NCI-H1092 (cell line): ENCODE measurements around the gene MED25.

Source experiments
- DNase-seq: peaks from one replicate; lab custom pipeline; 2025; lab: John Stamatoyannopoulos, UW

The MED25 gene

DNA sequence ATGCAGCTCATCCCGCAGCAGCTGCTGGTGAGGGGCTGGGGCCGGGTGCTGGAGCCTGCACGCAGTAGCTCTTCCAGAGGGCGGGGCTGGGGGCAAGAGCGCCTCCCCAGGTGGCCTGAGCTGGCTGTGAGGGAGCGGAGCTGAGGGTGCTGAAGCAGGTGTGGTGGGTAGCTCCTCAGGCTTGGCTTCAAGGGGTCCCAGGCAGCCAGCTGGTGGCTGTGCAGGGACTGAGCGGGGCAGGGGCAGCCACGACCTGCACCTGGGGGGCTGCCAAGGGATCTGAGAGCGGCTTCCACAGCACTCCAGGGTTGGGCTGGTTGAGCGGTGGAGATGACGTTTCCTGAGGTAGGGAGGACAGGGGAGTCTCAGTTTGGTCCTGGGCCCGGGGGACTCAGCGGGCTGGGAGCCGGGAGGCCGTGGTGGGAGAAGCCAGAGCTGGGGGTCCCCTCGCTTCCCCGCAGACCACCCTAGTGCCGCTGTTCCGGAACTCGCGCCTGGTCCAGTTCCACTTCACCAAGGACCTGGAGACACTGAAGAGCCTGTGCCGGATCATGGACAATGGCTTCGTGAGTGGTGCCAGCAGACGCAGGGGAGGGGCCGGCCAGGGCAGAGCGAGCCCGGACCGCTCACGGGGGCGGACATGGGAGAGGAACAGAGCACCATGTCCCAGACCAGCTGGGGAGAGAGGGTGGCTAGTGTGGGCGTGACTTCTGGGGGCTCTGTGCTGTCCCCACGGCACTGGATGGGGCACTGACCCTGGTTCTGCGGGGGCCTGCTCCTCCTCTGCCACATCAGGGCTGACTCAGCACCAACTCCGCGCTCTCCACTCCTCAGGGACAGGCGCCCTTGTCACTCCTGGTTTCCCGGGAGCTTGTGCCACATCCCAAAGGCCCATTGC, 40.2 kb downstream of the MED25 start:
- DNase-seq = no peak

DNA sequence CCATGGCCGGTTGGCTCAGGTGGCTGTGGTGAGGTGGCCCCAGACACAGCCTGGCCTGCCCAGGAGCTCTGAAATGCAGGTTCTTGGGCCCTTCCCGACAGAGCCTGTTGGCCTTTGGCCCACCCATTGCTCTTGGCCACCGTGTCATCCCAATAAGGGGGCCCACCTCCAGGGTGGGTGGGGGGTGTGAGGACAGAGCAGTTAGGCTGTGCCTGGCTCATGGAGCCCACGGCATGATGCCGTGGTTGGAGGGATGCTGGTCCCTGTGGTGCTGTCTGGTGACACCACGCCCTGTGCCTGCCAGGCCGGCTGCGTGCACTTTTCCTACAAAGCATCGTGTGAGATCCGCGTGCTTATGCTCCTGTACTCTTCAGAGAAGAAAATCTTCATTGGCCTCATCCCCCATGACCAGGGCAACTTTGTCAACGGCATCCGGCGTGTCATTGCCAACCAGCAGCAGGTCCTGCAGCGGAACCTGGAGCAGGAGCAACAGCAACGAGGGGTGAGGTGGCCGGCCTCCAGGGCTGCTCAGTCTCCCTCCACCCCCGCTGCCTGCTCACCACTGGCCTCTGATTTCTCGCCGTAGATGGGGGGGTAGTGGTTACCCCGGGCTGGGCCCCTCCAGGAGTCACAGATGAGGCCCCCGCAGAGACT, 41.7 kb downstream of the MED25 start:
- no peak for DNase-seq

DNA sequence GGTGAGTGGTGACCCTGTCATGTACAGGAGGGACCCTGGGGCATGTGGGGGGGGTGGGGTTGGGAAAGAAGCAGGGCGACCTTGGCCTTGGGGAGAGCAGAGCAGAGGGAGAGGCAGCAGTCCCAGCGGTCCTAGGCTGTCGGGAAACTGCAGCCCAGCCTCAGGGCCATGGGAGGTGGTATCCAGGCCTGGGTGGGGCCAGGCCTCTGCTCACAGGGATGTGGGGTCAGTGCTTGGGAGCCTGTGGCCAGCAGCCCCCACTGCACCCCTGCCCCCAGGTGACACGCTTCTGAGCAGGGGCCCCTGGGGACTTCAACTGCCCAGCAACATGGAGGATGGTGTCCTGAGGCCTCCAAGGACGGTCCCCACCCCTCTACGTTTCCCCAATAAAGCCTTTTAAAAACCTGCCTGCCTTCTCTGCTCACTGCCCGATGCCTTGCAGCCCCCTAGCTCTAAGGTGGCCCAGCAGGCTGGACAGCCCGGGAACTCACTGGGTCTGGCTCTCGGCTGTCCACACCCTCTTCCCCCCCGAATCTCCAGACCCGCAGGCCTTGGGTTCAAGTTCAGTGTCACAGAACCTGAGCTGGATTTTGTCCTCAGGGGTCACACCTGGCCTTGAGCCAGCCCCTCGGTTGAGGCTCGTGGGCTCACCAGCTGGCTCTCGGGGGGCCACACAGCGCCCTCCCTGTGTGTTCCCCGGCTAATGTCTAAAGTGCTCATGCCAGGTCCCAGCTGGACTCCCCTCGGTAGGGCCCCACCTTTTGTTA, 42.4 kb downstream of the MED25 start:
- DNase-seq = no peak

DNA sequence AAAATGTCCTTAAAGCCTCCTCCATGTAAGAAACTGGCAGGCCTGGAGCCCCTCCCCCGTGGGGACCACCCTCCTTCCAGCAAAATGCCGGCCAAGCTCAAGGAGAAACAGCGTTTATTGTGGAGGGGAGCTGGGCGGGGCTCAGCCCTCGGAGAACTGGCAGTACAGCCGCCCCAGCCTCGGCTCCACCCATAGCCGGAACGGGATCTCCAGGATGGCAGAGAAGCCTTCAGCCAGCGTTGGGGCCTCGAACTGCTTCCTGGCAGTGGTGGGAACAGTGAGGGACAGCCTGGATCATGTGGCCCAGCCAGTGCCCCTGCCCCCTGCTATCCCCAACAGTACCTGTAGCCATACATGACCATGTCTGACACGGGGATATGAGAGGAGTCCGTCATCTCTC, 43.0 kb downstream of the MED25 start:
- no peak for DNase-seq

DNA sequence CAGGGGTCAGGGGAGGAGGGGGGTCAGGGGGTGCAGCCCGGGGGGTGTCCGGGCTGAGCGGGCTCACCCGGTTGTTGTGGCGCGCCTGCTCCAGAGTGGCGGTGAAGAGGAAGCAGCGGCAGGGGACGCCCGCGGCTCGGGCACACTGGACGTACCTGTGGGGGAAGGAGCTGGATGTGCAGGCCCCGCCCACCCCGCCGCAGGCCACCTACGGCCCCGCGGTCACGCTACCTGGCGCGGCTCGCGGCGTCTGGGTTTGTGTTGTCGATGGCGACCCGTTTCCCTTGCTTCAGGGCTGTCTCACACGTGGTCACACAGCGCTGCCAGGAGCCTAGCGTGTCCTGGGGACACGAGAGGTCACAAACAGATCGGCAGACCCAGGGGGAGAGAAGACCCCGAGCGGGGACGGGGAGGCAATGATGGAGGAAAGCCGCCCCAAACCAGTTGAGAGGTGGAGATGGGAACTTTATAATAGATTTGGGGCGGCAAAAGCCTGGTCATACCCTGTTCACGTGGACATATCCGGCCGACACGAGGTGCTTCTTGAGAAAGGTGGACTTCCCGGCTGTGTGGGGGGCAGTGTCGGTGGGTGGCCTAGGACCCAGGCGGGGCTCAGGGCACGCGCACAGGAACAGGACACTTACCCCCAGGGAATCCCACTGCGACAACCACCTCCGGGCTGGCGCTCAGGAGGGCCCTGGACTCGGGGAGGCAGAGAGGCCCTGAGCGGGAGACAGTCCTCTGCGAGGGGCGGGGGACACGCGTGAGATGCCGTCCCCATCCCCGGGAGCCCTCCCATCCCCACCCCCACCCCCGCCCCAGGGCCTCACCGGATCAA, 43.7 kb downstream of the MED25 start:
- DNase-seq = no peak

DNA sequence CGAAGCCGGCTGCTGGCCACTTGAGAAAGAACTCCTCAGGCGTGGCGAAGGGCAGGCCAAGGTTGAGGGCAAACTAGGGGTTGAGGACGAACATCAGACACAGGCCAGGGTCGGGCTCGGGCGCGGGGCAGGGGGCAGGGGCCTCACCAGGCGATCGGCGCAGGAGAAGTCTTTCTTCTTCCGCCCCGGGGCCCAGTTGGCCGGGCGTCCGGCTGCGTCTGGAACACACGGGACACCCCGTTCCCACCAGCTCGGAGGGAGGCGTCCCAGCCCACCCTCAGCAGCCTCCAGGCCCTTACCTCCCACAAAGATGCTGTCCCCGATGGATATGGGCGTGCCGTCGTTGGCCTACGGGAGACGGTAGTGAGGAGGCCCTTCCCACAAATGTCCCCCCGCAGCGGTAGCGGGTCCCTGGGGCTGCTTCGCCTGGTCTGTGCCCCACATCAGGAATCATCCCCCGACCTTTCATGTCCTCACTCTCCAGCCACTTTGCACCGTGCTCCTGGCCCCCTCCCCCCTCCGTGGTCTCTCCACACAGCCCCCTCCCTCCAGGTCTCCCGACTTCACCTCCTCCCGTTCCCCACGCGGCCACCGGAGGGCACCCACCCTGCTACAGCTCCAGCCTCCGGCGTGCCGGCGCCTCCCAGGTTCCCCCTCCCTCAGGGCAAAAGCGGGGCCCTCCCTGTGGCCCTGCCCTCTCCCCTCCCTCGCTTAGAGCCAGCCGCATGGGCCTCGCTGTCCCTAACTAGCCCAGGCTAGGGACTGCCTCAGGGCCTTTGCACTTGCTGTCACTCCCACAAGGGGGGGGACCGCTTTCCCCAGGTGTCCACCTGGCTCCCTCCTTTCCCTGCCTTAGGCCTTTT, 44.5 kb downstream of the MED25 start:
- DNase-seq = no peak

DNA sequence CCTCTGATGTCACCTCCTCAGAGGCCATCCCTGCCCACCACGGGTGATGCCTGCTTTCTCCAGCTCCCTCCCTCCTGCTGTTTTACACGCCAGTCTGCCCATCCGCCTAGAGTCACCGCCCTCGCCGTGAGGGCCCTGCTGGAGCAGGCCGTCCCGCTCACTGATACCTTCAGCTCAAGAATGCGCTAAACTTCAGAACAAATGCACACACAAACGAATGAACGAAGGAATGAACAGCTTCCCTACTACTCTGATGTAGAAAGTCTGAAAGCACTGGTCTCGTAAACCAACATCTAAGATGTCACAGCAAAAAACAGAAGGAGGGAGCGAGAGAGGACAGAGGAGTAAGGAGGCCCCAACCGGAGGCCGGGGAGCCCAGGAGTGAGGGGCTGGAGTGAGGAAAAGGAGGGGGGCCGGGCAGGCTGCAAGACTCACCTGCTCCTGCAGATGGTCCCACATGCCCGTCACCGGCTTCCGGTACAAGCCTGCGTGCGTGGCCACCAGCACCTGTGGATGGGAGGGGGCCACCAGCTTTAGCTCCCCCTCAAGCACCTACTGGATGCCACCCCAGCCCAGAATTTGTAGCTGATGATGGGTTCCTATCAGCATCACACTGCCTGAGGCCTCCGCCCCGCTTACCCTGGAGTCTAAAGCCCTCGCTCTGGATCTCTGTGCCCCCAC, 45.3 kb downstream of the MED25 start:
- DNase-seq = no peak

DNA sequence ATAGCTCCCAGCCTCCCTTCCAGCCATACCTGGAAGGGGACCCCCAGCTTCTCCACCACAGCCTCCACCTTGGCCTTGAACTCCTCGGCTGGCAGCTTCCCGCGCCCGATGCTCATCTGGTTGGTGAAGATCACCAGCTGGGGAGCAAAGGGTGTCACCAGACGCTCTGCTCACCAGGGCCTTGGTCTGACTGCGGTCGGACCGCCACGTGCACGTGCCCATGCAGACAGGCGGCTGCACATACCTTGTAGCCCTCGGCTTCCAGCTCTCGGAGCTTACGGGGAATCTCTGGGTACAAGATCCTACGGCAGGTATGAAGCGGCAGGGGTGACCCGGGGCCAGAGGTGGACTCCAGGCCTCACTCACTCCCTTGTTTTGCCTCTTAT, 45.8 kb downstream of the MED25 start:
- DNase-seq = no peak

DNA sequence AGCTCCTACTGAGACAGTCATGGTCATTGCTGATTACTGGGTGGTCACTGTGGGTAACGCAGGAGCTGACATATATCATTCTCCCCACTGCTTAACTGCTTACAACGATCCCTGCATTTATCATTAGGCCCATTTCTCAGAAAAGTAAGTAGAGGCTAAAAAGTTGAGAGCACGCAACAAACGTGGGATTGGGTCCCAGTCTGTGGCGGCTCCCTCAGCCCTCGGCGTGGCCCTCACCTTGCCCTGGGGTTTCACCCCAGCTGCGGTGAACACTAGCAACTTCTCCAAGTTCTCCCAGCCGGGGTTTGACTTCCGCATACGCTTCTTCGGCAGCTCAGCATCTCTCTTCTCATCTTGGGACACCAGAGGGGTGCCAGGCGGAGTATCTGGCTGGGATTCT, 46.8 kb downstream of the MED25 start:
- no peak for DNase-seq

DNA sequence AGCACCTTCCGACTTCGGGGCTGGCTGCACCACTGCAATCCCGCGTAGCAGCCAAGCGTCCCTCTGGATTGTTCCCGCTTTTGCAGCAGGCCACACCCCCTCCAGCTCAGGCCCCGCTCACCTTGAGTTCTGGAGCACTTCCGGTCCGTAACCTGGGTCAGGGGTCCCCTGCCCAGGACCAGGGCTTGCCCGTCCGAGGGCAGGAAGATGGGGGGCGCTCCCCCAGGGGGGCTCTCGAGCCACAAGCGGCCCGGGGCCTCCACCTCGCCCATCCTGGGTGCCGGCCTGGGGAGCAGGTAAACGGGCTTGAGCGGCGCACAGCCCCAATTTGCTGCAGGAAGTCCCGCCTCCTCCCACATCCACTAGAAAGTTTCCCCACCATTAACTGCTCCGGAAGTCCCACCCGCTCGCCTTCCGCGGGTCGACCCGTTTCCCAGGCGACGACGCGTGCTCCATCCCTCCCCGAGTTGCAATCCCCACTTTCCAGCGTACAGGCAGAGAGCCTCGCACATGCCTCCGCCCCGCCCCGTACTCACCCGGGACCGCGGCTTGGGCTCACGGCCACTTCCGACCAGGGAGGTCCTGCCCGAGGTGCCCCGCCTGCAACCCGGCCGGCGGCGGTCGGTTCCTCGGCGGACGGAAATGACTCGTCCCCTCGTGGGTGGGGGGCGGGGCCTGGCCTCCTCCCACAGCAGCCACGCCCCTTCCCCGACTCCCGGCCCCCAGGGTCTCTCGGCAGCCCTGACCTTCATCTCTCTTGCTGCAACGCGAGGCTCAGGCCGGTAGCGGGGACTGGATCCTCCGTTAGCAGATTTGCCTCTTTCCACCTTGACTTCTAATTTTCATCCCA, 49.1 kb downstream of the MED25 start, which contains the start of gene PNKP:
Gene PNKP (minus strand): TSS at position 644 of the 850 bp plus-strand sequence. CDS start 372 bp downstream, at position 272.
- DNase-seq = peak; percentile 84

DNA sequence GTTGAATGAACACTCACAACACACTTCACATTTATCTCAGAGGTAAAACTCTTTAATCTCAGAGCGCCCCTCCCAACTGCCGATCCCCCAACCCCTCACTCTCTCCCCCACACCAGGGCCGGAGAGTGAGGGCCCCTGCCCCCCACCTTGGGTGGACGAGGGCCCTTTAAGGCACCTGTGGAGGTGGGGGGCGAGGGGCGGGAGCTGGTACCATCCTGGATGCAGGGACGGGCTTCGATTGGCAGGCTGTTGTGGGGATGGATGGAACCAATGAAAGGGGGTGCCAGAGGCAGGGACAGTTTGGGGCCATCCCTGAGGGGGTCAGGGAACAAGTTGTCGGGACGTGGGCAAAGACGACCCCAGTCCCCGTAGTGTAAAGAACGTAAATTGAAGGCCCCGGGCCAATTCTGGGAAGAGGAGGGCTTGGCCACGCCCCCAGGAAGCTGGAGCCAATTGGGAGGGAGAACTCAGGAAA, 51.0 kb downstream of the MED25 start:
- peak; percentile 72 for DNase-seq

DNA sequence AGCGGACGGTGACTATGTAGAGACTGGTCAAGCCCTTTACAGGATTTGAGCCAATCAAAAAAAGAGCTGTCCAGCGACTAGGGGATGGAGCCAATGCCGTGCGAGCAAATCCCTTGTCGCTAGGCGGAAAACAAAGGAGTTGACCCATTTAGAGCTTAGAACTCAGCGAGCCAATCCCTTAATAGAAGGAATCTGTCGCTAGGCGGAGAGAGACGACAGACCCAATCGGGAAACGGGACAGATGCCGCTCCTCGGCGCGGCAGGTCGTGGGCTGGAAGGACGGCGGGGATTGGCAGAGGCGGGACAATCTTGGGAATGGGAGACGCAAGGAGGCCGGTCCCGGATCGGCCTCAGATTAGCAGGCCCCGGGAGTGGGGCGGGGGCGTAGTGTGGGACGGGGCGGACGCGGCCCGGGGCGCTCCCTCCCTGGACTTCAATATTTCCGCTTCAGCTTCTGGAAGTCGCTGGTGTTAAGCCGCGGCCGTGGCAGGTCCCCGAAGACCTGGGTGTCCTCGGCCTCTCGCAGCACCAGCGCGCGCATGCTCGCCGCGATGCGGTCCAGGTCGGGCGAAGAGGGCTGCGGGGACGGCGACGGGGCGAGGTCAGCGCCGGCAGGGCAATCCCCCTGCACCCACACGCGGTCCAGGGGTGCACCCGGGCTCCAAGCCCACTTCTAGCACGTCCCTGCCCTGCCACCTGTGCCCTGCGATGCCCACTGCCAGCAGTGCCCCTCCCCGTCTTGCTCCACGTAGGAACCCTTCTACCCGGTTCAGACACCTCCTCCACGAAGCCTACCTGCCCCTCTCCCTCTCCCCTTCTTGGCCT, 51.6 kb downstream of the MED25 start:
- DNase-seq = peak; percentile 98

DNA sequence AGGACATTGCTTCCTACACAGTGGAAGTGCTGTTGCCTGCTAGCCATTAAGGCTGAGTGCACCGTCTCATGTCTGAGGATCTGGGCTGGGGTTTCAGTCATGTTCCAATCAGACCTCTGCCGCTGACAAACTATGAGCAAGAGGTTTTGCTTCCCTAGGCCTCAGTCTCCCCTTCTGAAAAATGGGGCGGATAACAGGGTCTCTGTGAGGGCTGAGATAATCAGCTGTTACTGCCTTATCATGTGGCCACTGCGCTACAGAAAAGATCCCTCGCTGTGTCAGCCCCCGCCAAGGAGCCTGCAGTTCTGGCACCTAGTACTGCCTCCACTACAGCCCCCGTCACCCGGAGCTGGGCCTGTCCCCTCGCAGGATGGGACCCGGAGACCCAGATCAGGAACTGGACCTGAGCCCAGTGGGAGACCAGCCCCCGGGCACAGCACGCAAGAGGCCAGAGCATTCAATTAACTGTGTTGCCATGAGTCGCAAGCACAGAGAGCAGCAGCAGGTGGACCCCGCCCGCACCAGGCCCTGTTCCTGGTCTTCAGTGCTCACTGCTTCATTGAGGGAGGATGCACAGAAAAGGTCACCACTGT, 52.3 kb downstream of the MED25 start:
- no peak for DNase-seq

DNA sequence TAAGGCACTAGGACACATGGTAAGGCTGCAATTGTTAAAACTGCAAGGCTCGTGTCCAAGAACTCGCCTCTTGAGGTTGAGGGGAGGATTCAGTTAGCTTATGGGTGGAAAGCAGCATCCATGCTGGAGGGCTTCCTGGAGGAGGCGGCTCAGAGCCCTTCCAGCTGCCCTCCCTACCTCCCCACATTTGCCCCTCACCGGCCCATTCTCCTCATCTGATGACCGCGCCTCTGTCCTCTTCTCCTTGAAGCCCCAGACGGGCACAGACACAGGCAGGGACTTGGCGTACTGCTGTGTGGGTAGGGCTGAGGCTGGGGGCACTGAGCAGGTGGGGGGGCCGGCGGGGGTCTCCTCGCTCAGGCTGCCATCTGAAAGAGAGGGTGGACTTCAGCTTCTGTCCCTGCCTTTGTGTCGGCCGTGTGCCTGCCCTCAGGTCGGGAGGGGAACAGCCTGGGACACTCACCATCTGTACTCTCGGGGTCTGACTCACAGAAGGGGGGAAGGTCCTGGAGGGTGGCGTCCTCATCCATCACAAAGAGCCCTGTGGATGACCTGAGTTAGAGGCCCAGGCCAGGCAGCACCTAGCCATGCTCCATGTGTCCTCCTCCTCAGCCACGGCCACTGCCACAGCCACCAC, 53.4 kb downstream of the MED25 start:
- no peak for DNase-seq

DNA sequence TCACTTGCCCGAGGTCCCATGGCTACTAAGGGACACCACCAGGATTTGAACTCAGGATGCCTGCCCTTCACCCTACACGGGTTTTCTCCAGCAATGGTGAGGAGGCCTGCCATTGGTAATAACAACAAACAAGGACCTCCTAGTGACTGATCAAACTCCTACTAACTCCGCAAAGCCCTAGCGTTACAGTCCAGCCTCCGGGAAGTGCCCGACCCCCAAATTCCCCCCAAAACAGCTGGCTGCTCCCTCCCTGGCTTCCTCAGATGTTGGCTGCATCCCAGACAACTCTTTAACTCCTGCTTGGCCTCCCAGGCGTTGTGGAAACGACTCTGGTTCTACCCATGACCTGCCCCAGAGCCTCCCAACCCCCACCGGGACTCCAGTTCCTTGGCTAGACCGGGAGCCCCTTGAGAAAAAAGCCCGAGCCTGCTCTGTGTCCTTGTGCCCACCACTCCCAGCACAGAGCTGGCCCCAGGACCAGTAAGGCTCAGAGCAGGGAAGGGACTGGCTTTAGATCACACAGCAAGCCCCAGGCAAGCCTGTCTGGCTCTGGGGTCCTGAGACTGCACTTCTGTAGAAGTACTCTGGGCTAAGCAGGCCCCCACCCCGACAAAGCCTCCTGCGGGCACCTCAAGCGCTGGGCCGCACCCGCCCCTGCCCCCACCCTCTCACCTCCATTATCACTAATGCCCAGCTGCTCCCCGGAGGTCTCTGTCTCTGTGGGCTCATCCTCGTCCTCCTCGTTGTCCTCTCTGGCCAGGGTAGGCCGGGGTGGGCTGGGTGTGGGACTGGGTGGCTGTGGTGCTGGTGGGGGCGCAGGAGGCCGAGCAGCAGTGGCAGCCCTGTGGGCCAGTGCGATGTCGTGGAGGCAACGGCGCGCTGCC, 54.4 kb downstream of the MED25 start:
- no peak for DNase-seq

DNA sequence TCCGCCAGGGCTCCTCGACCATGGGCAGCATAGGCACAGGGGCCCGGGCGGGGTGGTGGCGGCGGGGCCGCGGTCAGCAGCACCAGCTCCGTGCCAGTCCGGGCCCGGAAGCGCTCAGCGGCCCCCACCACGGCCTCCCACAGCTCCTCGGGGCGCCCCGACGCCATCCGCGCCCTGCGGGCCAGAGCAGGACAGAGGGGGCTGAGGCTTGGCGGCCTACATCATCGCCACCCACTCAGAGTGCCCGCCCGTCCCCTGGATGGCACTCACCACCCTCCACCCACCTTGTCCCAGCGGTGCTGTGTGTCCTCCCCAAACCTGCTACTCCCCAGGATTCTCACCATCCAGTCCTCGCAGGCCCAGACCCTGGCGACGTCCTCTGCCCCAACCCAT, 55.0 kb downstream of the MED25 start:
- DNase-seq = no peak
